DND-41 (cell line): ENCODE results near the gene TERB1.

ENCODE experiments used
- ATAC-seq: fragments of 200-7000 bp; cut with Tn5 transposase; 3 replicates; pipeline ENCODE4 v1.9.1; 2021; ENCODE audit warnings: low read depth; ENCODE audit not compliant: insufficient read depth
- DNase-seq: peaks from one replicate; pipeline ENCODE4 v3.0.0-alpha.2; 2020
- H2AFZ ChIP-seq: 2 replicates; pipeline ENCODE4 v1.6.0; 2012; ENCODE audit warnings: low read depth, low read length
- H3K27ac ChIP-seq: 2 replicates; pipeline ENCODE4 v1.5.1; 2012; ENCODE audit warnings: low read length, inconsistent platforms
- H3K27me3 ChIP-seq: fragments of 200-600 bp; sonication (generic); 2 replicates; pipeline ENCODE4 v1.6.0; 2012; ENCODE audit warnings: low read length, mild to moderate bottlenecking, inconsistent platforms; ENCODE audit not compliant: insufficient read depth, poor library complexity
- H3K36me3 ChIP-seq: 2 replicates; pipeline ENCODE4 v1.5.1; 2012; ENCODE audit warnings: low read length, inconsistent platforms; ENCODE audit not compliant: insufficient read depth
- H3K4me1 ChIP-seq: 2 replicates; pipeline ENCODE4 v1.5.1; 2012; ENCODE audit warnings: mild to moderate bottlenecking, low read length; ENCODE audit not compliant: insufficient read depth
- H3K4me2 ChIP-seq: 2 replicates; pipeline ENCODE4 v1.6.0; 2012; ENCODE audit warnings: mild to moderate bottlenecking, moderate library complexity, low read length, inconsistent platforms; ENCODE audit not compliant: insufficient read depth
- H3K4me3 ChIP-seq, 2 experiments: fragments of 200-600 bp in 1 of 2; shearing (Covaris generic) in 1 of 2; 2 replicates each; pipeline ENCODE4 v1.5.1; 2012 to 2016; ENCODE audit warnings: inconsistent platforms in 2 of 2, low read length in 2 of 2, mild to moderate bottlenecking in 2 of 2, low read depth in 1 of 2, moderate library complexity in 1 of 2
- H3K79me2 ChIP-seq: 2 replicates; pipeline ENCODE4 v1.6.0; 2012; ENCODE audit warnings: low read length, inconsistent platforms; ENCODE audit not compliant: insufficient read depth
- H3K9ac ChIP-seq: 2 replicates; pipeline ENCODE4 v1.6.0; 2012; ENCODE audit warnings: low read depth, mild to moderate bottlenecking, inconsistent platforms, low read length, moderate library complexity
- H3K9me3 ChIP-seq: 2 replicates; pipeline ENCODE4 v1.5.1; 2012; ENCODE audit warnings: low read length, moderate library complexity, mild to moderate bottlenecking, inconsistent platforms; ENCODE audit not compliant: insufficient read depth, severe bottlenecking
- H4K20me1 ChIP-seq: 2 replicates; pipeline ENCODE4 v1.6.0; 2012; ENCODE audit warnings: low read length; ENCODE audit not compliant: insufficient read depth
- EZH2 ChIP-seq: IDR thresholded peaks from 3 replicates; pipeline ENCODE4 v1.6.1; 2012; ENCODE audit warnings: borderline replicate concordance, low read depth, mild to moderate bottlenecking, moderate library complexity, low read length, inconsistent platforms; ENCODE audit not compliant: severe bottlenecking
- TF ChIP-seq, protein P1 (sequence below): IDR thresholded peaks from 2 replicates; pipeline ENCODE4 v1.5.1; 2012; ENCODE audit warnings: borderline replicate concordance, low read length, moderate library complexity, mild to moderate bottlenecking; ENCODE audit not compliant: poor library complexity, severe bottlenecking; ENCODE audit errors: extremely low read depth

Gene TERB1

DNA sequence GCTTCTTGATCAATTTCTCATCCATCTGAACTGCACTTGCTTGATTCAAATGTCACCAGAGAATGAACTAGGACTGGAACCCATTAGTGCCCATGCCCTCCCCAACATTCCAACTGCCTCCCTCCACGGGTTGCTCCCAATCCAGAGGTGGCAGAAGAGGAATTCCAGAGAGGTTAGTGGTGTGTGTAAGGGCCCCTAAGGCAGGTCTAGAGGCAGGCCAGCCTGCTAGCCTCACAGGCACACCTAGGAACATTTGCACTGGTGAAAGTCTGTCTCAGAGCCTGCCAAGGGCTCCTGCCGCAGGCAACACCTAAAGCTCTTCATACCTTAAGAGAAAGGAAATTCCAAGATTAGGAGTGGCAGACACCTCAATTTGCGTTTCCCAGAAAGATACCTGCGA is 83.6 kb downstream of the TERB1 start:
- H3K27ac ChIP-seq: no peak overlapping the region
- ATAC-seq: no peak

DNA sequence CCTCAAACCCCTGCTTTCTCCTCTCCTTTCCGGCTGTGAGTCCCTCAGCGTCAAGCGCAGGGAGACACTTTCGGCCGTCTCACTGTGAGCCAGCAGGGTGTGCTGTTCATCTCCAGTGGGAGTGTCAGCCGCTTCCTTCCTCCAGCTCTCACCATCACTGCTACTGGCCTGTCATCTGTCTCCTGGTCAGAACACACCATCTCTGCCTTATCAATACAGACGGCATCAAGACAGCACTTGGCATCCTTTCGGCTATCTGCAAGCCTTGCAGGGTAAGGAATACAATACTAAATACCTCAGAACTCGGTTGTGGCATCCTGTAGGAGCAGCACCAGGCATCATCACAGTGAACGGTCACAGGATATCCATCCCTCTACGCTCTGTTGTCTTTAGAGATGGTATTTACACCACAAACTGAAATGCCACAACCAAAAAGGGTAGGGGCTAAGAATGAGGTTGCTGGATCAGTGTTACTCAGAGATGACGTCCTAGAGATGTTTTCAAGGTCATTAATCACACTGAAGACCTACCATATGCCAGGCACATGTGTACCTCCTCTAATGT is 84.2 kb downstream of the TERB1 start:
- Histone ChIP-seq H3K79me2 (no peaks in the 10 kb centered on the region), H3K4me3 (no peak overlapping the region), H3K9me3 (no peaks in the 10 kb centered on the region), H4K20me1 (no peaks in the 10 kb centered on the region), H3K4me1 (no peaks in the 10 kb centered on the region), H2AFZ (no peak overlapping the region), H3K4me2 (no peak overlapping the region), H3K9ac (no peak overlapping the region), H3K27me3 (no peaks in the 10 kb centered on the region), H3K36me3 (peaks cover 9% of the 10 kb centered on the region; the same call in 1 of the 2 replicates), H3K27ac (no peak overlapping the region)
- ATAC-seq (peak; percentile 69), DNase-seq (peak; percentile 18)
- TF ChIP-seq EZH2: no peak
- TF ChIP-seq, protein P1, sequence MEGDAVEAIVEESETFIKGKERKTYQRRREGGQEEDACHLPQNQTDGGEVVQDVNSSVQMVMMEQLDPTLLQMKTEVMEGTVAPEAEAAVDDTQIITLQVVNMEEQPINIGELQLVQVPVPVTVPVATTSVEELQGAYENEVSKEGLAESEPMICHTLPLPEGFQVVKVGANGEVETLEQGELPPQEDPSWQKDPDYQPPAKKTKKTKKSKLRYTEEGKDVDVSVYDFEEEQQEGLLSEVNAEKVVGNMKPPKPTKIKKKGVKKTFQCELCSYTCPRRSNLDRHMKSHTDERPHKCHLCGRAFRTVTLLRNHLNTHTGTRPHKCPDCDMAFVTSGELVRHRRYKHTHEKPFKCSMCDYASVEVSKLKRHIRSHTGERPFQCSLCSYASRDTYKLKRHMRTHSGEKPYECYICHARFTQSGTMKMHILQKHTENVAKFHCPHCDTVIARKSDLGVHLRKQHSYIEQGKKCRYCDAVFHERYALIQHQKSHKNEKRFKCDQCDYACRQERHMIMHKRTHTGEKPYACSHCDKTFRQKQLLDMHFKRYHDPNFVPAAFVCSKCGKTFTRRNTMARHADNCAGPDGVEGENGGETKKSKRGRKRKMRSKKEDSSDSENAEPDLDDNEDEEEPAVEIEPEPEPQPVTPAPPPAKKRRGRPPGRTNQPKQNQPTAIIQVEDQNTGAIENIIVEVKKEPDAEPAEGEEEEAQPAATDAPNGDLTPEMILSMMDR: peak; percentile 73

More for the DNA sequence above, 83.6 kb downstream of the TERB1 start:
- Histone ChIP-seq H3K9ac (no peak overlapping the region), H3K4me3 (no peak overlapping the region), H3K4me2 (no peak overlapping the region), H3K79me2 (no peaks in the 10 kb centered on the region), H3K27me3 (no peaks in the 10 kb centered on the region), H3K36me3 (peaks cover 15% of the 10 kb centered on the region), H2AFZ (no peak overlapping the region), H3K9me3 (no peaks in the 10 kb centered on the region), H3K4me1 (no peaks in the 10 kb centered on the region), H4K20me1 (no peaks in the 10 kb centered on the region)
- no peak for TF ChIP-seq EZH2
- TF ChIP-seq, protein P1: no peak
- no peak for DNase-seq

DNA sequence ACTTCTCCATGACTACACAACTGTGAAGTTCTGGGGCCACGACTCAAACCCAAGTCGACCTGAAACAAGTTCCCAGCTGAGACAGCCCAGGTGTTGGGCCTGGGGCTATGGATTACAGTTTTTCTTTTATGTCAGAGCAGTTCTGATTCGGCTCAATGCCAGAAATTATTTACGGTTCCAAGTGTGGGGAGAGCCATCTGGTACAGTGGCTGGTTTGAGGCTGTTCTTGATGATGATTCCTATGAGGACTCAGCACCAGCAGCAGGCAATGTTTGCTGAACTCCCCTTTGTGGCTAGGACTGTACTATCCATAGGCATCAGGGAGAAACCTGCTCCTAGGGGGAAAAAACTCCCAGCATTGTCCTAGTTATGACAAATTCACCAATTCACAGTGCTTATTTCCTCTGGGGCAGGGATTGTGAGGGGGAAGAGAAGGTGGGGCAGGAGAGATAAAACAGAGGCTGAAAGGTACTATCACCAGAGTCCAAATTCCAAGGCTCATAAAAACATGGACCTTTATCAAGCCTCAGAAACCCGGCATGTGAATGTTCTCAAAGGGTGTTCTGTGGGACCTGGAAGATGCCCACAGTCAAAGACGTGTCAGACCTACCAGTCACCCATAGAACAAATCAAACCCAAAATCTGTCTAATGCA is 86.6 kb downstream of the TERB1 start:
- H3K4me3 ChIP-seq: no peak overlapping the region
- no peaks in the 10 kb centered on the region for H3K79me2 ChIP-seq
- no peaks in the 10 kb centered on the region for H3K27me3 ChIP-seq
- TF ChIP-seq EZH2: no peak
- TF ChIP-seq, protein P1: no peak
- no peak overlapping the region for H2AFZ ChIP-seq
- no peak overlapping the region for H3K9ac ChIP-seq
- no peaks in the 10 kb centered on the region for H3K4me1 ChIP-seq
- no peak for ATAC-seq
- no peaks in the 10 kb centered on the region for H4K20me1 ChIP-seq
- no peaks in the 10 kb centered on the region for H3K36me3 ChIP-seq
- no peak overlapping the region for H3K27ac ChIP-seq
- no peak for DNase-seq
- no peak overlapping the region for H3K4me2 ChIP-seq
- no peaks in the 10 kb centered on the region for H3K9me3 ChIP-seq

GRCh38 chr16:66714062-66714461 is 87.3 kb downstream of the TERB1 start:
- DNase-seq: no peak
- no peaks in the 10 kb centered on the region for H3K9me3 ChIP-seq
- TF ChIP-seq, protein P1: no peak
- TF ChIP-seq EZH2: no peak
- no peaks in the 10 kb centered on the region for H3K27me3 ChIP-seq
- H3K36me3 ChIP-seq: no peaks in the 10 kb centered on the region
- H3K4me3 ChIP-seq: no peak overlapping the region
- H3K27ac ChIP-seq: no peak overlapping the region
- ATAC-seq: no peak
- H3K9ac ChIP-seq: no peak overlapping the region
- no peak overlapping the region for H3K4me2 ChIP-seq
- no peaks in the 10 kb centered on the region for H4K20me1 ChIP-seq
- H2AFZ ChIP-seq: no peak overlapping the region
- H3K4me1 ChIP-seq: no peaks in the 10 kb centered on the region
- no peaks in the 10 kb centered on the region for H3K79me2 ChIP-seq
